Measurements from ENCODE around the gene ALDH3A1. TPM values are rescaled to one million over a fixed set of nuclear protein-coding genes. Genes with fewer than 3 reads are reported as not detected.

ALDH3A1 gene
- total and polyA plus RNA-seq, 2 experiments from 2014 or later, result 0.17 to 0.21 TPM

GRCh38 chr17:19791918-19792550, 43.9 kb upstream of the ALDH3A1 start:
- Histone ChIP-seq H3K4me3 (no peak overlapping the region), H3K79me2 (replicated peaks; ENCODE audit: insufficient read depth) (no peaks in the 10 kb centered on the region), H3K4me1 (ENCODE audit: insufficient read depth) (no peaks in the 10 kb centered on the region), H2AFZ (no peak overlapping the region), H3K9me2 (ENCODE audit: insufficient read depth) (no peaks in the 10 kb centered on the region), H3K27me3 (ENCODE audit: insufficient read depth) (no peaks in the 10 kb centered on the region), H3K36me3 (ENCODE audit: insufficient read depth) (peaks cover 8% of the 10 kb centered on the region; the same call in 1 of the 2 replicates), H4K20me1 (replicated peaks; ENCODE audit: insufficient read depth) (no peaks in the 10 kb centered on the region), H3K27ac (ENCODE audit: low read depth) (no peak overlapping the region), H3K4me2 (no peak overlapping the region), H3F3A (replicated peaks; ENCODE audit: low read depth) (no peaks in the 10 kb centered on the region)
- Mint-ChIP-seq H3K27ac (no peak overlapping the region), H3K4me1 (no peaks in the 10 kb centered on the region), H3K4me3 (no peak overlapping the region), H3K36me3 (ENCODE audit: low read depth) (peaks cover 45% of the 10 kb centered on the region), H3K27me3 (ENCODE audit: insufficient read depth, low read depth, poor library complexity) (peaks cover 2% of the 10 kb centered on the region), H3K9me3 (peaks cover 26% of the 10 kb centered on the region)
- TF ChIP-seq JUNB (IDR thresholded peaks at IDR 0.05; ENCODE audit: unreplicated experiment) (no peak), NANOG (IDR thresholded peaks at IDR 0.05; ENCODE audit: borderline replicate concordance) (no peak)
- DNase-seq (ENCODE audit: low spot score) (no peak), ATAC-seq (no peak)

- H3K36me3 ChIP-seq (ENCODE audit: insufficient read depth), result no peaks in the 10 kb centered on the region
- TF ChIP-seq CREB1 (CRISPR knock-in tag; IDR thresholded peaks at IDR 0.05; ENCODE audit: low read depth) (no peak), ZNF331 (CRISPR knock-in tag; IDR thresholded peaks at IDR 0.05; ENCODE audit: low read depth) (no peak), ZNF462 (CRISPR knock-in tag; IDR thresholded peaks at IDR 0.05) (no peak), STAT1 (IDR thresholded peaks at IDR 0.05; ENCODE audit: unreplicated experiment) (no peak), POLR2AphosphoS5 (IDR thresholded peaks at IDR 0.05; ENCODE audit: low read depth) (no peak), EZH2phosphoT487 (IDR thresholded peaks at IDR 0.05; ENCODE audit: unreplicated experiment) (no peak), CTCF (conservative IDR thresholded peaks at IDR 0.05; ENCODE audit: low read depth in 2 of 2) (no peak), JUNB (IDR thresholded peaks at IDR 0.05; ENCODE audit: unreplicated experiment) (no peak), EZH2 (IDR thresholded peaks at IDR 0.05; ENCODE audit: low read depth, unreplicated experiment) (no peak)
These were observed 39.7 kb upstream of the ALDH3A1 start for GRCh38 chr17:19787733-19788357.

More at GRCh38 chr17:19787733-19788357, 39.7 kb upstream of the ALDH3A1 start:
- Histone ChIP-seq H3K79me2 (replicated peaks; ENCODE audit: insufficient read depth) (no peaks in the 10 kb centered on the region), H3K4me1 (ENCODE audit: insufficient read depth) (no peaks in the 10 kb centered on the region), H3K4me2 (no peak overlapping the region), H3F3A (replicated peaks; ENCODE audit: low read depth) (no peaks in the 10 kb centered on the region), H3K27me3 (ENCODE audit: insufficient read depth) (no peaks in the 10 kb centered on the region), H2AFZ (no peak overlapping the region), H4K20me1 (replicated peaks; ENCODE audit: insufficient read depth) (no peaks in the 10 kb centered on the region), H3K9me2 (ENCODE audit: insufficient read depth) (no peaks in the 10 kb centered on the region), H3K27ac (ENCODE audit: low read depth) (no peak overlapping the region), H3K4me3 (no peak overlapping the region)
- DNase-seq (ENCODE audit: low spot score) (no peak), ATAC-seq (no peak)
- Mint-ChIP-seq H3K27me3 (ENCODE audit: insufficient read depth, low read depth, poor library complexity) (no peaks in the 10 kb centered on the region), H3K36me3 (ENCODE audit: low read depth) (peaks cover 6% of the 10 kb centered on the region; the same call in 2 of the 3 replicates), H3K4me1 (no peaks in the 10 kb centered on the region), H3K27ac (no peak overlapping the region), H3K9me3 (peaks cover under 1% of the 10 kb centered on the region; the same call in 1 of the 3 replicates), H3K4me3 (no peak overlapping the region)
